OCI-LY7 (cell line): ENCODE measurements around the gene DHRSX.
A peak's percentile ranks its signal among the peaks of the same experiment; 100 is the strongest.

Experiments used
- EZH2phosphoT487 ChIP-seq: fragments of 200-600 bp; sonication (generic); IDR thresholded peaks from 2 replicates; pipeline ENCODE4 v1.6.1; 2018; ENCODE audit warnings: low read depth, borderline replicate concordance, mild to moderate bottlenecking, mixed run types, antibody characterized with exemption, low read length, moderate library complexity, mixed read lengths
- TF ChIP-seq, protein P1 (sequence below): fragments of 200-600 bp; sonication (generic); conservative IDR thresholded peaks from 2 replicates; pipeline ENCODE4 v1.5.1; 2014; ENCODE audit warnings: mild to moderate bottlenecking, antibody characterized with exemption, low read length, moderate library complexity, mixed read lengths

DNA sequence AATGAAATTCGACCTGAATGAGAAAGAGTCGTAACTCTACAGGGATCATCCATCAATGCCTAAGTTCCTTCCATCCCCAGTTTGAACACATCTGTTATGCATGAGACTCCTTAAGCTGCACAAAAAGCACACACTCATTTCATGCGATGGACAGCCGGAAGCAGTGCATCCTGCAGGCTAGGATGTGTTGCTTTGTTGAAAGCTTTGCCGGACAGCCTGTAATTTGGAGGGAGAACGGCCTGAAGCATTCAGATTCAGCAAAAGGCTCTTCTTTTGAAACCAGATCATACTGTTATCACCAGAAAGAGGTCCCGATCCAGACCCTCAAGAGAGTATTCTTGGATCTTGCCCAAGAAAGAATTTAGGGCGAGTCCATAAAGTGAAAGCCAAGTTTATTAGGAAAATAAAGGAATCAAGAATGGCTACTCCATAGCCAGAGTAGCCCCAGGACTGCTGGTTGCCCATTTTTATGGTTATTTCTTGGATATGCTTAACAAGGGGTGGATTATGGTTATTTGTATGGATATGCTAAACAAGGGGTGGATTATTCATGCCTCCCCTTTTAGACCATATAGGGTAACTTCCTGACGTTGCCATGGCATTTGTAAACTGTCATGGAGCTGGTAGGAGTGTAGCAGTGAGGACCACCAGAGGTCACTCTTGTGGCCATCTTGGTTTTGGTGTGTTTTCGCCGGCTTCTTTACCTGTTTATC is 48.1 kb upstream of the DHRSX start:
- TF ChIP-seq, protein P1, sequence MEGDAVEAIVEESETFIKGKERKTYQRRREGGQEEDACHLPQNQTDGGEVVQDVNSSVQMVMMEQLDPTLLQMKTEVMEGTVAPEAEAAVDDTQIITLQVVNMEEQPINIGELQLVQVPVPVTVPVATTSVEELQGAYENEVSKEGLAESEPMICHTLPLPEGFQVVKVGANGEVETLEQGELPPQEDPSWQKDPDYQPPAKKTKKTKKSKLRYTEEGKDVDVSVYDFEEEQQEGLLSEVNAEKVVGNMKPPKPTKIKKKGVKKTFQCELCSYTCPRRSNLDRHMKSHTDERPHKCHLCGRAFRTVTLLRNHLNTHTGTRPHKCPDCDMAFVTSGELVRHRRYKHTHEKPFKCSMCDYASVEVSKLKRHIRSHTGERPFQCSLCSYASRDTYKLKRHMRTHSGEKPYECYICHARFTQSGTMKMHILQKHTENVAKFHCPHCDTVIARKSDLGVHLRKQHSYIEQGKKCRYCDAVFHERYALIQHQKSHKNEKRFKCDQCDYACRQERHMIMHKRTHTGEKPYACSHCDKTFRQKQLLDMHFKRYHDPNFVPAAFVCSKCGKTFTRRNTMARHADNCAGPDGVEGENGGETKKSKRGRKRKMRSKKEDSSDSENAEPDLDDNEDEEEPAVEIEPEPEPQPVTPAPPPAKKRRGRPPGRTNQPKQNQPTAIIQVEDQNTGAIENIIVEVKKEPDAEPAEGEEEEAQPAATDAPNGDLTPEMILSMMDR, result peak; percentile 47
- TF ChIP-seq EZH2phosphoT487, result no peak
